Endothelial cell of umbilical vein (primary cell): ENCODE measurements around the gene PTGES2. TPM values are rescaled to one million over a fixed set of nuclear protein-coding genes. Genes with fewer than 3 reads are reported as not detected.

Experiments
- BruUV-seq: library from RNA; stranded (reverse); fragments of 400-500 nt; replicated peaks from 2 replicates; lab custom pipeline; 2021; lab: Mats Ljungman, UMichigan
- CTCF ChIA-PET: fragments of 300-600, 350-600 bp; sonication (Branson Sonifier 250); formaldehyde crosslinking; loops from one replicate; lab custom pipeline; 2021; ENCODE audit warnings: antibody characterized with exemption, inconsistent platforms; lab: Charles Lee
- POLR2A ChIA-PET: fragments of 300-600, 350-600 bp; sonication (Branson Sonifier 250); formaldehyde crosslinking; loops from one replicate; lab custom pipeline; 2021; ENCODE audit warnings: antibody characterized with exemption, inconsistent platforms; lab: Charles Lee
- DNase-seq: peaks from one replicate; pipeline ENCODE4 v3.0.0-alpha.2; 2011; ENCODE audit warnings: low read depth, low spot score
- FAIRE-seq: peaks from 2 replicates; lab custom pipeline; 2011; peaks lifted over from hg19 to GRCh38; lab: Jason Lieb, UNC
- H2AFZ ChIP-seq: 2 replicates; pipeline ENCODE4 v1.6.0; 2012; ENCODE audit warnings: low read depth, low read length, control low read depth, inconsistent platforms
- H3K27ac ChIP-seq: 2 replicates; pipeline ENCODE4 v1.5.1; 2011; ENCODE audit warnings: low read depth, mild to moderate bottlenecking, control low read depth, low read length, moderate library complexity; ENCODE audit not compliant: insufficient read depth
- H3K27me3 ChIP-seq, 2 experiments: 2 replicates each; pipeline versions ENCODE4 v1.6.0 to v1.6.1; 2011; ENCODE audit warnings: low read length in 2 of 2, mixed read lengths in 1 of 2; ENCODE audit not compliant: control insufficient read depth in 2 of 2, insufficient read depth in 2 of 2
- H3K36me3 ChIP-seq, 2 experiments: 2 replicates in 1 of 2; 3 replicates in 1 of 2; pipeline ENCODE4 v1.5.1; 2011; ENCODE audit warnings: low read length in 2 of 2, mild to moderate bottlenecking in 1 of 2, moderate library complexity in 1 of 2; ENCODE audit not compliant: control insufficient read depth in 2 of 2, insufficient read depth in 2 of 2; ENCODE audit errors: extremely low read depth in 1 of 2
- H3K4me1 ChIP-seq: 3 replicates; pipeline ENCODE4 v1.5.1; 2011; ENCODE audit warnings: mild to moderate bottlenecking, low read length; ENCODE audit not compliant: control insufficient read depth, insufficient read depth; ENCODE audit errors: extremely low read depth
- H3K4me2 ChIP-seq: 2 replicates; pipeline ENCODE4 v1.6.1; 2011; ENCODE audit warnings: low read length, control low read depth, mixed read lengths; ENCODE audit not compliant: insufficient read depth
- H3K4me3 ChIP-seq, 3 experiments: fragments of 200-600 bp in 1 of 3; sonication (generic), shearing (Covaris generic) in 1 of 3; replicated peaks in 1 of 3; 2 replicates each; pipeline ENCODE4 v1.5.1; 2011 to 2016; ENCODE audit warnings: control low read depth in 3 of 3, low read length in 3 of 3, mild to moderate bottlenecking in 2 of 3, inconsistent platforms in 1 of 3, low read depth in 1 of 3, moderate library complexity in 1 of 3; ENCODE audit not compliant: insufficient read depth in 1 of 3
- H3K79me2 ChIP-seq: 2 replicates; pipeline ENCODE4 v1.6.0; 2012; ENCODE audit warnings: low read length, inconsistent platforms; ENCODE audit not compliant: control insufficient read depth, insufficient read depth
- H3K9ac ChIP-seq: replicated peaks from 2 replicates; pipeline ENCODE3; 2011; ENCODE audit warnings: low read length, control low read depth; ENCODE audit not compliant: insufficient read depth; ENCODE audit errors: extremely low read depth
- H3K9me1 ChIP-seq: replicated peaks from 3 replicates; pipeline ENCODE4 v1.6.0; 2011; ENCODE audit warnings: mild to moderate bottlenecking, low read length; ENCODE audit not compliant: control insufficient read depth, insufficient read depth; ENCODE audit errors: extremely low read depth
- H3K9me3 ChIP-seq: replicated peaks from 2 replicates; pipeline ENCODE4 v1.5.1; 2012; ENCODE audit warnings: low read length, inconsistent platforms; ENCODE audit not compliant: control insufficient read depth, insufficient read depth
- H4K20me1 ChIP-seq: replicated peaks from 2 replicates; pipeline ENCODE3; 2011; ENCODE audit warnings: mild to moderate bottlenecking, low read length; ENCODE audit not compliant: control insufficient read depth, insufficient read depth; ENCODE audit errors: extremely low read depth
- CTCF ChIP-seq, 2 donors: IDR thresholded peaks; 1 replicate in 1 of 2; 2 replicates in 1 of 2; pipeline ENCODE4 v1.5.1; 2011; ENCODE audit warnings: low read length in 2 of 2, mild to moderate bottlenecking in 2 of 2, moderate library complexity in 2 of 2, control low read depth in 1 of 2, inconsistent platforms in 1 of 2, low read depth in 1 of 2; ENCODE audit not compliant: insufficient read depth in 1 of 2; ENCODE audit errors: extremely low read depth in 1 of 2
- EZH2 ChIP-seq: IDR thresholded peaks from 2 replicates; pipeline ENCODE4 v1.6.1; 2012; ENCODE audit warnings: borderline replicate concordance, low read depth, mild to moderate bottlenecking, moderate library complexity, low read length, inconsistent platforms; ENCODE audit not compliant: severe bottlenecking
- FOS ChIP-seq: IDR thresholded peaks from 2 replicates; pipeline ENCODE4 v1.6.1; 2011; ENCODE audit warnings: mild to moderate bottlenecking, low read length, moderate library complexity, borderline replicate concordance; ENCODE audit not compliant: insufficient read depth
- GATA2 ChIP-seq: IDR thresholded peaks from 2 replicates; pipeline ENCODE4 v1.7.0; 2011; ENCODE audit warnings: low read depth, mild to moderate bottlenecking, moderate library complexity, mixed read lengths, low read length; ENCODE audit not compliant: insufficient read length, insufficient read depth
- JUN ChIP-seq: IDR thresholded peaks from 2 replicates; pipeline ENCODE4 v1.6.1; 2011; ENCODE audit warnings: borderline replicate concordance, low read depth; ENCODE audit not compliant: insufficient read length, insufficient read depth
- MAX ChIP-seq: IDR thresholded peaks from 2 replicates; pipeline ENCODE4 v1.6.1; 2011; ENCODE audit not compliant: insufficient read depth, insufficient read length
- MYC ChIP-seq: IDR thresholded peaks from one replicate; pipeline ENCODE4 v1.6.1; 2011; ENCODE audit warnings: mild to moderate bottlenecking, low read depth, low read length
- POLR2A ChIP-seq: IDR thresholded peaks from 2 replicates; pipeline ENCODE4 v1.6.1; 2012; ENCODE audit warnings: low read depth, mild to moderate bottlenecking, control low read depth, low read length
- POLR2AphosphoS5 ChIP-seq: IDR thresholded peaks from 2 replicates; pipeline ENCODE4 v1.6.1; 2012; ENCODE audit warnings: low read depth, mild to moderate bottlenecking, control low read depth, low read length, moderate library complexity; ENCODE audit not compliant: insufficient read depth
- dilution Hi-C: fragments of 300-500 bp; cut with MboI; formaldehyde crosslinking; loops from one replicate; pipeline ENCODE4 v1.15.0; 2019; ENCODE audit warnings: low sequenced_read_pairs; ENCODE audit not compliant: extremely low pct_ligation_motif_present
- intact Hi-C: fragments of 100-400 bp; cut with micrococcal nuclease; formaldehyde crosslinking; loops from one replicate; pipeline ENCODE4 v1.10.0; 2022
- polyA plus RNA-seq, 4 experiments: library from polyadenylated mRNA; depleted of rRNA in 3 of 4; stranded (reverse) in 3 of 4; unstranded in 1 of 4; fragments of >200 nt; gene quantifications; 2 replicates each; pipeline versions ENCODE4 v1.2.1 to v1.2.3, GENCODE V29; 2011 to 2012; ENCODE audit warnings: missing spikeins in 1 of 4
- total RNA-seq: library from RNA; stranded (reverse); gene quantifications from 2 replicates; pipeline ENCODE4 v1.2.3, GENCODE V29; 2021

The PTGES2 gene
- total and polyA plus RNA-seq, 2 donors (not counting 3 experiments of a cell fraction or from before 2014, with no cell fraction given): 64.2 to 69.9 TPM

- BruUV-seq: no TSS peak
Measured at GRCh38 chr9:128145951-128146351, 18.4 kb upstream of the PTGES2 start.

More at GRCh38 chr9:128145951-128146351, 18.4 kb upstream of the PTGES2 start:
- H3K4me2 ChIP-seq: no peak overlapping the region
- ChIA-PET POLR2A (no interaction called here), CTCF (interaction anchor here (0.7 to 2.0 kb wide), 2 partner anchors 9 to 28 kb away, joined by 3 to 7 read pairs; no protein-coding TSS in a partner anchor)
- H3K79me2 ChIP-seq: no peaks in the 10 kb centered on the region
- no peak overlapping the region for H3K27ac ChIP-seq
- H3K9me1 ChIP-seq: no peaks in the 10 kb centered on the region
- H3K9ac ChIP-seq: no peak overlapping the region
- DNase-seq (no peak), FAIRE-seq (no peak)
- H3K4me3 ChIP-seq: no peak overlapping the region
- H4K20me1 ChIP-seq: no peaks in the 10 kb centered on the region
- no peak overlapping the region for H2AFZ ChIP-seq
- H3K4me1 ChIP-seq: no peaks in the 10 kb centered on the region
- H3K36me3 ChIP-seq: no peaks in the 10 kb centered on the region
- dilution Hi-C loops: no loop called here
- intact Hi-C loops: no loop called here
- TF ChIP-seq FOS (no peak), JUN (no peak), CTCF (IDR thresholded peaks at IDR 0.05; ENCODE audit: extremely low read depth in 1 of 2, insufficient read depth in 1 of 2, low read depth in 1 of 2, low read length in 2 of 2) (no peak), MAX (no peak), MYC (no peak), GATA2 (no peak), POLR2AphosphoS5 (no peak), POLR2A (no peak), EZH2 (no peak)
- H3K9me3 ChIP-seq: no peaks in the 10 kb centered on the region
- no peaks in the 10 kb centered on the region for H3K27me3 ChIP-seq
